ENCODE results near the gene RTN4R.

The RTN4R gene

DNA sequence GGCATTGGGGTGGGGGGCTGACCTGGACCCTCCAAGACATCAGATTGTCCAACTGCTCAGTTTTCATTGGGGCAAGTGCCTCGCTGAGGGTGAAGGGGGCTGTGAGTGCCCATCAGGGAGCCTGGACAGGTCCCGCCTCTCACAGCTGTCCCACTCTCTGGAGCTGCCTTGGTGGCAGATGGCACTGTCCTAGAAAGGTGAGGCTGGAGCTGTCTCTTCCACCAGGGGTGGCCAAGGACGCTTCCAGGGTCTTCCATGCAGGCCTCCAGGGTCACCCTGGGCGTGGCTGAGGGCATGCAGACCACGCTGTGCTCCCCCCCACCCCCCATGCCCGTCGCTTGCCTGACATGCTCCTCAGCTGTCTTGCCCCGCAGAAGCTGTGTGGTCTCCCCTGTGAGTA lies 63.8 kb downstream of the RTN4R start:
- no peak overlapping the region for H3K4me3 ChIP-seq (ENCODE audit: low read depth, low read length)
- no peaks in the 10 kb centered on the region for H3K27me3 ChIP-seq (ENCODE audit: control insufficient read depth, insufficient read depth, low read length)
- no peaks in the 10 kb centered on the region for H3K9me3 ChIP-seq (ENCODE audit: control insufficient read depth, insufficient read depth, low read length)
- peak overlapping the region; percentile 26 for H3K27ac ChIP-seq (ENCODE audit: low read depth, low read length)
- H3K4me1 ChIP-seq (ENCODE audit: control insufficient read depth, insufficient read depth, low read length): peaks cover 31% of the 10 kb centered on the region
- no peak overlapping the region for H3K9ac ChIP-seq (ENCODE audit: low read depth, low read length)
- no peaks in the 10 kb centered on the region for H3K36me3 ChIP-seq (ENCODE audit: control insufficient read depth, insufficient read depth, low read length)

DNA sequence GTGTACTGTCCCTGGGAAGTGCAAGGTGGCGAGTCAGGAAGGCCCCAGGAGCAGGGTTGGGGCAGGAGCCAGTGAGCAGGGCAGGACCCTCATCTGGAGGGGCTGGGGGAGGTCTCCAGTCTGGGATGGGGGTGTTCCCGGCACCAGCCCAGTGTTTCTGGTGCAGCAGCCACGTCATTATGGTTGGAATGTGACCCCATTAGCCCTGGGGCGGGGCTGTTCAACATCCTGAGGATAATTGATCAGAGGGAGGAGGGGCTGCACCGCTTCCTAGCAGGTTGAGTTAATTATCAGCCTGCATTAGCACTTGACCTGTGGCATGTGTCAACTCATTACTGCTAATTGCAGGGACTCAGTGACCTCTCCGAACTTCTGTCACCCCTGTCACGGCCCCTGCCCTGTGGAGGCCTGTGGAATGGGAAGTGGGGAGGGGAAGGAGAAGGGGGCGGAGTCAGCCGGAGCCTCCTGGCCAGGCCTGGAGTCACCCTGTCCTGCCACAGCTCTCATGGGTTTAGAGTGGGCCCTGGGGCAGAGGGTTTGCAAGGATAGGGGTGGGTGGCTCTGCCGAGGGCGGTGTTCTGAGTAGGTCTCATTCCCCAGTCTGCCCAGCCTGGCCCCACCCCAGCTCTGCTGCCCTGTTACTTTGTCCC lies 64.4 kb downstream of the RTN4R start:
- Histone ChIP-seq H3K9me3 (ENCODE audit: control insufficient read depth, insufficient read depth, low read length) (no peaks in the 10 kb centered on the region), H3K9ac (ENCODE audit: low read depth, low read length) (no peak overlapping the region), H3K4me1 (ENCODE audit: control insufficient read depth, insufficient read depth, low read length) (peaks cover 31% of the 10 kb centered on the region), H3K4me3 (ENCODE audit: low read depth, low read length) (no peak overlapping the region), H3K27ac (ENCODE audit: low read depth, low read length) (peak overlapping the region; percentile 59), H3K36me3 (ENCODE audit: control insufficient read depth, insufficient read depth, low read length) (no peaks in the 10 kb centered on the region), H3K27me3 (ENCODE audit: control insufficient read depth, insufficient read depth, low read length) (no peaks in the 10 kb centered on the region)

DNA sequence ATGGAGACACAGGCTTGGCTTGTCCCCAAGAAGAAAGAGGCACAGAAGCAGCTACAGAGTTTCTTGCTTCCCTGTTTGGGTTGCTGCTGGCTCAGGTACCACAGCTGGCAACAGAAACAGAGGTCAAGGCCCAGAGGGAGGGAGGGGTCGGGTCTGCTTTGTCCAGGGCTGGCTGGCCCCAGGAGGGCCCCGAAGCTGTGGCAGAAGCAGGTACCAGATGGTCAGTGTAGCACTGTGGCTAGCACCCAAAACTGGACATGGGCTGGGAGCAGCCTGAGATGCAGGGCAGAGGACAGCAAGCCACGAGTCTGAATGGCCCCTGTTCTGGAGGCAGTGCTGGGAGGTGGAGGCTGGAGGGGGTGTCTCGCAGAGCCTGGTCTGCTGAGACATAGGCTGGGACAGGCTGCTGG lies 65.0 kb downstream of the RTN4R start:
- Histone ChIP-seq H3K27ac (ENCODE audit: low read depth, low read length) (peak overlapping the region; percentile 59), H3K9me3 (ENCODE audit: control insufficient read depth, insufficient read depth, low read length) (no peaks in the 10 kb centered on the region), H3K9ac (ENCODE audit: low read depth, low read length) (no peak overlapping the region), H3K36me3 (ENCODE audit: control insufficient read depth, insufficient read depth, low read length) (no peaks in the 10 kb centered on the region), H3K4me3 (ENCODE audit: low read depth, low read length) (no peak overlapping the region), H3K27me3 (ENCODE audit: control insufficient read depth, insufficient read depth, low read length) (no peaks in the 10 kb centered on the region), H3K4me1 (ENCODE audit: control insufficient read depth, insufficient read depth, low read length) (peaks cover 31% of the 10 kb centered on the region)

DNA sequence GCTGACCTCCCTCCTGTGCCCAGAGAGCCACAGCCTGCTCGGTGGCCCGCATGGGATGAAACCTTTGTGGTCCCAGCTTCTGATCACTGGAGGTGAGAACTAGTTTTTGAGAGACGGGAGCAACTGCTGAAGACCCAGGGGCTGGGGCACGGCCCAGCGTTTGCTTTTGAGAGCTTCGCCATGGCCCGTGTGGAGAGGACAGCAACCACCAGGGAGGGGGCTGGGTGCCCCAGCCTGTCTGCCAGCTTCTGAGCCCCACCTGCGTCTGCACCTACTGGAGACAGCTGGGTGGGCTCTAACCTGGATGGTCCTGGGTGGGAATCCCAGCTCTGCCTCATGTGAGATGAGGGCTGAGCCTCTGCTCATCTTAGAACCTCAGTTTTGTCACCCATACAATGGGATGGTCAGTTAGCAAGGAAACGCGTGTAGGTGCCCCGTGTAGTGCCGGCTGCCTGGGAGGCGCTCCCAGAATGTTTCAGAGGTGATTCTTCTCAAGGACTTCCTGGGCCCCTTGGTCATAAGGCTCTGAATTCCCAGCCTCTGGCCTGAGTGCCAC lies 66.2 kb downstream of the RTN4R start:
- H3K27me3 ChIP-seq (ENCODE audit: control insufficient read depth, insufficient read depth, low read length): no peaks in the 10 kb centered on the region
- no peaks in the 10 kb centered on the region for H3K9me3 ChIP-seq (ENCODE audit: control insufficient read depth, insufficient read depth, low read length)
- no peak overlapping the region for H3K4me3 ChIP-seq (ENCODE audit: low read depth, low read length)
- no peak overlapping the region for H3K27ac ChIP-seq (ENCODE audit: low read depth, low read length)
- no peaks in the 10 kb centered on the region for H3K36me3 ChIP-seq (ENCODE audit: control insufficient read depth, insufficient read depth, low read length)
- H3K4me1 ChIP-seq (ENCODE audit: control insufficient read depth, insufficient read depth, low read length): peaks cover 31% of the 10 kb centered on the region
- H3K9ac ChIP-seq (ENCODE audit: low read depth, low read length): no peak overlapping the region

DNA sequence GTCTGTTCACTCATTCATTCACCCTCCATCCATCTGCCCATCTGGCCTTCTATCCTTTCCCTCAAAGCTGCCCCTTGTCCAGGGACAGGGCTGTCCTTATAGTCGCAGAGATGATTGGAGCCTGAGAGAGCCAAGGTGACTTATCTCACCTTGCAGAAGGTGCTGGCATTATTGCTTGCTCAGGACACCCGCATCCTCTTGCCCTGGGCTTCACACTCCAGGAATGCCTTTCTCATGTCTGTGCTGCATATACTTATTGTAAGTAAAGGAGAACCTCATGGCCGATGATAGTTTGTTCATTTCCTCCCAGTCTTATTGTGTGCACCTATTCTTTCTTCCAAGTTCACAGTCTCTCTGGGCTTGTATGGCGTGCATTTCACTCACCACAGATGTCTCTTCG lies 68.2 kb downstream of the RTN4R start:
- no peak overlapping the region for H3K9ac ChIP-seq (ENCODE audit: low read depth, low read length)
- H3K27ac ChIP-seq (ENCODE audit: low read depth, low read length): no peak overlapping the region
- no peaks in the 10 kb centered on the region for H3K9me3 ChIP-seq (ENCODE audit: control insufficient read depth, insufficient read depth, low read length)
- H3K36me3 ChIP-seq (ENCODE audit: control insufficient read depth, insufficient read depth, low read length): no peaks in the 10 kb centered on the region
- no peak overlapping the region for H3K4me3 ChIP-seq (ENCODE audit: low read depth, low read length)
- H3K27me3 ChIP-seq (ENCODE audit: control insufficient read depth, insufficient read depth, low read length): no peaks in the 10 kb centered on the region
- peaks cover 14% of the 10 kb centered on the region; the same call in 1 of the 2 replicates for H3K4me1 ChIP-seq (ENCODE audit: control insufficient read depth, insufficient read depth, low read length)

DNA sequence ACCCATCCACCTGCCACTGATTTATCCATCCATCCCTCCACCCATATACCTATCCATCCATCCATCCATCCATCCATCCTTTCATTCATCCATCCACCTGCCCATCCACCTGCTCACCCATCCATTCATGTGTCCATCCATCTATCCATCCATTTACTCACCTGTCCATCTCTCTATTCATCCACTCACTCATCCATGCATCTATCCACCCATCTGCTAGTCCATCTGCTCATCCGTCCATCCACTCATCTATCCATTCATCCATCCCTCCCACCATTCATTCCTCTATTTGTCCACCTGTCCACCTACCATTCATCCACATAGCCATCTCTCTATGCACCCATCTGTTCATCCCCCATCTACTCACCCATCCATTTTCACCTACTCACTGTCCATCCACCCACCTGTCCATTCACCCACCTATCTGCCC lies 68.7 kb downstream of the RTN4R start:
- H3K4me1 ChIP-seq (ENCODE audit: control insufficient read depth, insufficient read depth, low read length): peaks cover 14% of the 10 kb centered on the region; the same call in 1 of the 2 replicates
- no peaks in the 10 kb centered on the region for H3K27me3 ChIP-seq (ENCODE audit: control insufficient read depth, insufficient read depth, low read length)
- H3K4me3 ChIP-seq (ENCODE audit: low read depth, low read length): no peak overlapping the region
- no peaks in the 10 kb centered on the region for H3K9me3 ChIP-seq (ENCODE audit: control insufficient read depth, insufficient read depth, low read length)
- no peak overlapping the region for H3K9ac ChIP-seq (ENCODE audit: low read depth, low read length)
- H3K27ac ChIP-seq (ENCODE audit: low read depth, low read length): no peak overlapping the region
- no peaks in the 10 kb centered on the region for H3K36me3 ChIP-seq (ENCODE audit: control insufficient read depth, insufficient read depth, low read length)

DNA sequence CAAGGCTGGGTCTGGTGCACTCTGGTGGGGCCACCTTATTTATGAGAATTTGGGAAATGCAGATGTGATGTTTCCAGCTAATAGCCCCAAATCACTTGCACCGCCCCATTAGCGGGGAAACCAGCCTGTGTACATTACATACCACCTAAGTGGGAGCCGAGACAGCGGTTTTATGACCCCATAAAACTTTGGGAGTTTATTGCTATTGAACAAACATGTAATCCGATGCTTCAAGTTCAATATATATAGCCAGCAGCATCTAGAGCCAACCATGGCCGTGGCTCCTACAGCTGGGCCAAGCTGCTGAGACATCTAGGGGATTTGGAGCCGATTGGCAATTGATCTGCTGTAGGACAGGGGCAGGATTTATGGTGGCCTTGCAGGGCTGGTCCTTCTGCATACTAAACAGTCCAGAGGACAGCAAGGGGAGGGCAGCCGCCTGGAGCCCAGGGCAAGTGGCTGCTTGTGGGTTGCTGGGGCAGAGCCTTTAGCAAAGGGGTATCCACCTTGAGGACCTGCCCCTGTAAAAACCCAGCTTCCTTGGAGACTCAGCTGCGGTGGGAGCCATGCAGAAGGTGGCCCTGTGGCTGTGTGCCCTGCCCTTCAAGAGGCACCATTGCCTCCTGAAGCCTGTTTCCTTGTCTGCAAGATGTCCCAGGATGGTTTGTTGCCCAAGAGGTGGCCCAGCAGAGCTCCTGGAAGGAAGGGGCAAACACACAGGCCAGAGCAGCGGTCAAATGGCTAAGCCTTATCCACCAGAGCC lies 69.4 kb downstream of the RTN4R start:
- Histone ChIP-seq H3K9ac (ENCODE audit: low read depth, low read length) (no peak overlapping the region), H3K9me3 (ENCODE audit: control insufficient read depth, insufficient read depth, low read length) (no peaks in the 10 kb centered on the region), H3K27ac (ENCODE audit: low read depth, low read length) (no peak overlapping the region), H3K4me1 (ENCODE audit: control insufficient read depth, insufficient read depth, low read length) (peaks cover 7% of the 10 kb centered on the region; the same call in 1 of the 2 replicates), H3K36me3 (ENCODE audit: control insufficient read depth, insufficient read depth, low read length) (no peaks in the 10 kb centered on the region), H3K4me3 (ENCODE audit: low read depth, low read length) (no peak overlapping the region), H3K27me3 (ENCODE audit: control insufficient read depth, insufficient read depth, low read length) (no peaks in the 10 kb centered on the region)

DNA sequence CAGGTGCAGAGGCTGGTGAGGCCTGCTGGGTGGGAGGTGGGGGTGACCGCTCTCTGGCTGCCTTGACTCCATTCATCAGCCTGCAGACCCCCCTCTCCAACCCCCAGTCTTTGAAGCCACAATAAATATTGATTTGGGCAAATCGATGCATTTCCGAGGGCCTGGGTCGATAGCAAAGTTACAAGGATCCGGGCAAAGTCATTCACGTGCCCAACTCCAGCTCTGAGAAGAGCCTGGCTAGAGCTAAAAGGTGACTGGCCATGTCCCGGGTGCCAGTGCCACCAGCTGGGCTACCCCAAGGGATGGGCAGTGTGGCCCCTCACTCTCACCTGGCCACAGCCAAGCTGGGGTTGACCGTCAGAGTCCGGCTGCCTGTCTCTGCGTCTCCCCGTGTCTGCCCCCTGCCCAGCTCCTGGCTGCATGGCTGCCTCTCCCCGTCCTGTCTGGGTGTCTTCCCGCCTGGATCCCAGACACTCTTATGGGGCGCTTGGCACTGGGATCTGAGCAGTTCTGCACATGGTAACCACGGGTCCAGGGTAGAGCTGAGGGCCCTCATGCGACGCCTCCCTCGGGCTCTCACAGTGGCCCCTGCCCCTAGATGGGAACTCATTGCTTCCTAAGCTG lies 70.6 kb downstream of the RTN4R start:
- no peaks in the 10 kb centered on the region for H3K9me3 ChIP-seq (ENCODE audit: control insufficient read depth, insufficient read depth, low read length)
- H3K27me3 ChIP-seq (ENCODE audit: control insufficient read depth, insufficient read depth, low read length): no peaks in the 10 kb centered on the region
- H3K4me3 ChIP-seq (ENCODE audit: low read depth, low read length): no peak overlapping the region
- no peaks in the 10 kb centered on the region for H3K36me3 ChIP-seq (ENCODE audit: control insufficient read depth, insufficient read depth, low read length)
- no peaks in the 10 kb centered on the region for H3K4me1 ChIP-seq (ENCODE audit: control insufficient read depth, insufficient read depth, low read length)
- H3K9ac ChIP-seq (ENCODE audit: low read depth, low read length): no peak overlapping the region
- no peak overlapping the region for H3K27ac ChIP-seq (ENCODE audit: low read depth, low read length)

DNA sequence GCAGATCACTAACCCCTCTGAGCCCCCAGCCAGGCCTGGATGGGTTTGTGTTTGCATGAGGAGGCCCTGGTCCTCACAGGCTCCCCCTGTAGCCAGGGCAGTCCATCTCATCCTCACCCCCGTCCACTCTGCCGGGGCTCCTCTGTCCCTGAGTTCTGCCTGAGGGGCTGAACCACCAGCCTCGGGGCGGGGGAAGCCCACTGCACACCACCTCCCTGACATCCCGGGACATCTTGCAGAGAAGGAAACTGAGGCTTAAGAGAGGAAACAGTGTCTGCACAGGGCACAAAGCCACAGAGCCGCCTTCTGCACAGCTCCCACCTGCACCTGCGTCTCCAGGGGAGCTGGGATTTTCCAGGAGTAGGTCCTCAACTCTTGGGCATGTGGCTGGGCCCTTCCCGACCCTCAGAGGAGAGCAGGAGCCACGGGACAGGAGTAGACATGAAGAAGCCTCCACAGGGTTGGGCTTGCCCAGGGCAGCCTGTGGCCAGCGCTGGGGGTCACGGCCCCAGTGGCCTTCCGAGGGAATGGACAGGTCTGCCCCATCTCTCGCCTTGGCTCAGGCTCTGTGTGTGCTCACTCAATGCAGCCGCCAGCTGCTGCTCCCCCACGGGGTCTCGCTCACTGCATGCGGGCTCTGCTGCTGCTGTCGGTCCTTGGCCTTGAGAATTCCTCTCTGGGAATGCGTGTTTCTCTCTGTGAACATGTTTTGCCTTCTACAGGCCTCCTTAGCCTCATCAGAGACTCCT lies 71.8 kb downstream of the RTN4R start:
- no peak overlapping the region for H3K27ac ChIP-seq (ENCODE audit: low read depth, low read length)
- H3K4me1 ChIP-seq (ENCODE audit: control insufficient read depth, insufficient read depth, low read length): no peaks in the 10 kb centered on the region
- no peaks in the 10 kb centered on the region for H3K36me3 ChIP-seq (ENCODE audit: control insufficient read depth, insufficient read depth, low read length)
- no peak overlapping the region for H3K9ac ChIP-seq (ENCODE audit: low read depth, low read length)
- no peak overlapping the region for H3K4me3 ChIP-seq (ENCODE audit: low read depth, low read length)
- H3K27me3 ChIP-seq (ENCODE audit: control insufficient read depth, insufficient read depth, low read length): no peaks in the 10 kb centered on the region
- H3K9me3 ChIP-seq (ENCODE audit: control insufficient read depth, insufficient read depth, low read length): no peaks in the 10 kb centered on the region

DNA sequence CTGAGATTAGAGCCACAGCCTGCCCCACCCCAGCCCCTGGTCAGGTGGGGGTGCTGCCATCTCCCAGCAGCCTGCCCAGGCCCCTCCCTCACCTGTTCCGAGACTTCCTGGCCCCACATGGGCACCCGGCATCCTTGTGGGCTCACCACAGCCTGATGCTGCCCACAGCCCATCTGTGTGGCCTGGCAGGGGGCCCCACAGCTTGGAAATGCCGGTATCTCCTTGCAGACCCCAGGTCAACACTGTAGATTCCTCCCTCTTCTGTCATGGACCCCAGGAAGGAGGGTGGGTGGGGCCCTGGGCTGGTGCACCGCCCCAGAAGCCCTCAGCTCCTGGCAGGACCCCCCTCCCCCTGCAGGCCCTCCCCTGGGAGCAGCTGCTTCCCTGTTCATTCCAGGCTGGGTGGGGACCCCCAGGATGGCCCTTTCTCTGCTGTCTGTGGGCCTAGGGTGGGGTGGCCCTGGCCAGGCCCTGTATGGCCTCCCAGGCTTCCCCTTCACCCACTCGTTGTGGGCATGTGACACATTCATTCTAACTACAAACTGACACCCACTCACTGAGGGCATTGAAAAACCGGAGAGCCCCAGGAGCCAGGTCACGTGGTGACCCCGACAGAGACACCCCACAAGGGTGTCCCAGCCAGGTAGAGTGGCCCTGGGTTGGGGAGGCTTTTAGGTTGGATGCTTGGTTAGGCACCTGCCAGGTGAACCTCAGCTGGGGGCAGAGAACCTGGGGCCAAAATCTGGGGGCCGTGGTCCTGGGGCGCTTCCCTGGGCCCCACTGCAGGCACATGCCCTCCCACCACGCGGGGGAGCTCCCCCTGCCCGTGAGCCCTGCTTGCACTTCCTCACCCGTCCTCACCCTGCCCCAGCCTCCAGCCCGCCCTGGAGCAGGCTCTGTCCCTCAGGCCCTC lies 73.2 kb downstream of the RTN4R start:
- Histone ChIP-seq H3K36me3 (ENCODE audit: control insufficient read depth, insufficient read depth, low read length) (no peaks in the 10 kb centered on the region), H3K27ac (ENCODE audit: low read depth, low read length) (no peak overlapping the region), H3K4me1 (ENCODE audit: control insufficient read depth, insufficient read depth, low read length) (no peaks in the 10 kb centered on the region), H3K27me3 (ENCODE audit: control insufficient read depth, insufficient read depth, low read length) (no peaks in the 10 kb centered on the region), H3K9ac (ENCODE audit: low read depth, low read length) (no peak overlapping the region), H3K4me3 (ENCODE audit: low read depth, low read length) (no peak overlapping the region), H3K9me3 (ENCODE audit: control insufficient read depth, insufficient read depth, low read length) (no peaks in the 10 kb centered on the region)
